BJ (cell line): ENCODE data around the gene CYLC1. TPM values are rescaled to one million over a fixed set of nuclear protein-coding genes. Genes with fewer than 3 reads are reported as not detected.

ENCODE experiments used
- CTCF ChIA-PET: fragments of 350-600 bp; formaldehyde crosslinking; extraction: SDS; loops from one replicate; lab custom pipeline; 2021; ENCODE audit warnings: antibody characterized with exemption, inconsistent platforms; lab: Yijun Ruan, JAX
- POLR2A ChIA-PET: fragments of 300-600 bp; sonication (Branson Sonifier 250); formaldehyde crosslinking; extraction: SDS; loops from one replicate; lab custom pipeline; 2021; ENCODE audit warnings: antibody characterized with exemption; lab: Charles Lee
- DNase-seq: peaks from one replicate; pipeline ENCODE4 v3.0.0-alpha.2; 2011; ENCODE audit warnings: low read depth
- H3K27me3 ChIP-seq: 2 replicates; pipeline ENCODE4 v1.6.0; 2011; ENCODE audit warnings: low read length; ENCODE audit not compliant: control insufficient read depth, insufficient read depth
- H3K36me3 ChIP-seq: 2 replicates; pipeline ENCODE4 v1.5.1; 2011; ENCODE audit warnings: low read length; ENCODE audit not compliant: control insufficient read depth, insufficient read depth
- H3K4me3 ChIP-seq: 2 replicates; pipeline ENCODE4 v1.5.1; 2011; ENCODE audit warnings: low read depth, mild to moderate bottlenecking, control low read depth, low read length
- CTCF ChIP-seq: IDR thresholded peaks from 2 replicates; pipeline ENCODE4 v1.5.1; 2011; ENCODE audit warnings: low read depth, mild to moderate bottlenecking, control low read depth, inconsistent platforms, low read length, moderate library complexity; ENCODE audit not compliant: insufficient read depth
- polyA minus RNA-seq: library from RNA; depleted of rRNA, polyadenylated mRNA; stranded (reverse); fragments of >200 nt; gene quantifications from 2 replicates; pipeline ENCODE4 v1.2.3, GENCODE V29; 2011; rRNA and poly(A)+ RNA removed
- polyA plus RNA-seq: library from polyadenylated mRNA; depleted of rRNA; stranded (reverse); fragments of >200 nt; gene quantifications from 2 replicates; pipeline ENCODE4 v1.2.3, GENCODE V29; 2011; rRNA removed

Gene CYLC1
- polyA plus RNA-seq (not detected in 2 replicates), polyA minus RNA-seq (not detected in 2 replicates)

- Histone ChIP-seq H3K36me3 (no peaks in the 10 kb centered on the region), H3K4me3 (no peak within 1 kb of the TSS), H3K27me3 (no peaks in the 10 kb centered on the region)
- ChIA-PET CTCF (no interaction called here), POLR2A (no interaction called here)
- no peak for DNase-seq
- TF ChIP-seq CTCF = no peak
These were observed at the start of gene CYLC1 for GRCh38 chrX:83860846-83861245. Gene CYLC1, plus strand, starts transcription at chrX:83861146. Its CDS starts 37 bp downstream, at chrX:83861183.

- Histone ChIP-seq H3K27me3 (no peaks in the 10 kb centered on the region), H3K4me3 (no peak overlapping the region), H3K36me3 (no peaks in the 10 kb centered on the region)
- ChIA-PET CTCF (no interaction called here), POLR2A (no interaction called here)
- TF ChIP-seq CTCF = no peak
- DNase-seq = no peak
These were observed 41.6 kb upstream of the CYLC1 start for GRCh38 chrX:83819304-83819703.

GRCh38 chrX:83829874-83830273 is 31.1 kb upstream of the CYLC1 start:
- POLR2A ChIA-PET = no interaction called here
- Histone ChIP-seq H3K27me3 (no peaks in the 10 kb centered on the region), H3K4me3 (no peak overlapping the region), H3K36me3 (no peaks in the 10 kb centered on the region)
- CTCF ChIA-PET = no interaction called here
- TF ChIP-seq CTCF = no peak
- DNase-seq = no peak

DNA sequence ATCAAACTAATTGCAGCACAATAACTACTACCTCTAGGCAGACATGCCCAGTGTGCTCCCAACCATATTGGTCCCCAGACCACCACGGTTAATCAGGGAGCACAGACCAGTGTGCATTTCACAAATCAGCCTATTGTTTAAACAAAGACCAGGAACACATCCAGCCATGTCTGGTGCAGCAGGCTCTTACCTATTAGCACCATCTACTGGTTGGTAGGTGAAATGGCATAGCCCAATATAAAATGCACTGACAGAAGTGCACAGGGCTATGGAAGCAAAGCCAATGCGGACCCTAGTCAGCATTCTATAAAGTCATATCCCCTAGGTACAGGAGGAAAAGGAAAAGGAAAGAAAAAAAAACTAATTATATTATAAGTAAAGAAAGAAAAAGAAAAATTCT is 15.5 kb upstream of the CYLC1 start:
- POLR2A ChIA-PET = no interaction called here
- Histone ChIP-seq H3K27me3 (no peaks in the 10 kb centered on the region), H3K4me3 (no peak overlapping the region), H3K36me3 (no peaks in the 10 kb centered on the region)
- no peak for DNase-seq
- CTCF ChIA-PET = no interaction called here
- peak; percentile 52 for TF ChIP-seq CTCF

DNA sequence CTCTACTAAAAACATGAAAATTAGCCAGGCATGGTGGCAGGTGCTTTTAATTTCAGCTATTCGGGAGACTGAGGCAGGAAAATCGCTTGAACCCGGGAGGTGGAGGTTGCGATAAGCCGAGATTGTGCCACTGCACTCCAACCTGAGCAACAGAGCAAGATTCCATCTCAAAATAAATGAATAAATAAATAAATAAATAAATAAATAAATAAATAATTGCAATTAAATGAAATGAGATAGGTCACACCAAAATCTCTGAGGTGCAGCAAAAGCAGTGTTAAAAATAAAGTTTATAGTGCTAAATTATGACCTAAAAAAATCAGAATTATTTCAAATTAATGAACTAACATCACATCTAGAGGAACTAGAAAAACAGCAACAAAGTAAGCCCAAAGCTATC is 13.6 kb upstream of the CYLC1 start:
- TF ChIP-seq CTCF = no peak

More for the DNA sequence above, 13.6 kb upstream of the CYLC1 start:
- no peak for DNase-seq
- Histone ChIP-seq H3K36me3 (no peaks in the 10 kb centered on the region), H3K27me3 (no peaks in the 10 kb centered on the region), H3K4me3 (no peak overlapping the region)
- ChIA-PET CTCF (no interaction called here), POLR2A (no interaction called here)
